Astrocyte of the spinal cord (primary cell): ENCODE measurements around the gene DCST2.
A peak's percentile ranks its signal among the peaks of the same experiment; 100 is the strongest.

Source experiments
- DNase-seq: peaks from one replicate; pipeline ENCODE4 v3.0.0; 2011; ENCODE audit warnings: low read depth, low spot score
- H3K4me3 ChIP-seq: 2 replicates; pipeline ENCODE4 v1.5.1; 2011; ENCODE audit warnings: low read depth, mild to moderate bottlenecking, low read length, moderate library complexity
- in situ Hi-C: cut with HindIII; loops from 2 replicates; pipeline ENCODE4 v1.10.0; 2017; ENCODE audit warnings: low sequenced_read_pairs
- TF ChIP-seq, protein P1 (sequence below): IDR thresholded peaks from 2 replicates; pipeline ENCODE4 v1.5.1; 2012; ENCODE audit warnings: low read depth, mild to moderate bottlenecking, low read length, inconsistent platforms

Gene DCST2

DNA sequence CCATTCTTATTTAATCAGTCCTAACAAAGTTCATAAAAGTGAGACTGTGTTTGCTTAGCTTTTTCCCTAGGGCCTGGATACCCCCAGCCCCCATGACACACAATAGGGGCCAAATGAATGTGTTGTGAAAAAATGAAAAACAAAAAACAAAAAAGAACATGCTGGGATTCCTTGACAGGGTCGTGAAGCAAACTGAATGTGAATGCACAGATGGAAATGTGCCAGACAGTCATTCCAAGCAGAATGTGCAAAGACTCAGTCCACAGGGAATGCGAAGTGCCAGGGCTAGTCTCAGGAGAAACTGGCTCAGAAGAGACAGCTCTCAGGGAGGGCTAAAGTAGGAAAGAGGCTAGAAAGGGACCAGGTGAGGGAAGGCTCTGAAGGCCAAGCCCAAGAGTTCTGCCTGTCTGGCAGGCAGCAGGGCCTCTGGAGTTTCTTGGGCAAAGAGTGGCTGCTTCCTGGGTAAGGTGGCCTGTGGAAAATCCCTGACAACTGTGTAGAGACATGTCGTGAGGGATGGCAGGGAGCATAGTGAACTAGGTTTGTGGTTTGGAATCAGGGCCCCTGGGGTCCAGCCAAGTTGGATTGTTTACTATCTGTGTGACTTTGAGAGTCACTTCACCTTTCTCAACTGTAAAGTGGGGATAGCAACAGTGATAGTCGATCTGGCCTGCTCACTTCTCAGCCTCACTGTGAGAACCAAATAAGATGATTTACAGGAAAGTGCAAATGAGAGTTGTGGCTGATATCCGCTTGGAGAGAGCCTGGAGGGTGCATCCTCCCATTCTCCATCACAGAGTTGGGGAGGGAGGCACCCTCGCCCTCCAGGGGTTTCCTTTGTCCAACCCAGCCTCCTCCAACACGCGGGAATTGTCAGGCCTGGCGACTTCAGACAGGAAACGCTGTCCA is 16.3 kb upstream of the DCST2 start:
- in situ Hi-C loops: no loop called here
- DNase-seq: peak; percentile 27
- H3K4me3 ChIP-seq: peak overlapping the region; percentile 67
- TF ChIP-seq, protein P1, sequence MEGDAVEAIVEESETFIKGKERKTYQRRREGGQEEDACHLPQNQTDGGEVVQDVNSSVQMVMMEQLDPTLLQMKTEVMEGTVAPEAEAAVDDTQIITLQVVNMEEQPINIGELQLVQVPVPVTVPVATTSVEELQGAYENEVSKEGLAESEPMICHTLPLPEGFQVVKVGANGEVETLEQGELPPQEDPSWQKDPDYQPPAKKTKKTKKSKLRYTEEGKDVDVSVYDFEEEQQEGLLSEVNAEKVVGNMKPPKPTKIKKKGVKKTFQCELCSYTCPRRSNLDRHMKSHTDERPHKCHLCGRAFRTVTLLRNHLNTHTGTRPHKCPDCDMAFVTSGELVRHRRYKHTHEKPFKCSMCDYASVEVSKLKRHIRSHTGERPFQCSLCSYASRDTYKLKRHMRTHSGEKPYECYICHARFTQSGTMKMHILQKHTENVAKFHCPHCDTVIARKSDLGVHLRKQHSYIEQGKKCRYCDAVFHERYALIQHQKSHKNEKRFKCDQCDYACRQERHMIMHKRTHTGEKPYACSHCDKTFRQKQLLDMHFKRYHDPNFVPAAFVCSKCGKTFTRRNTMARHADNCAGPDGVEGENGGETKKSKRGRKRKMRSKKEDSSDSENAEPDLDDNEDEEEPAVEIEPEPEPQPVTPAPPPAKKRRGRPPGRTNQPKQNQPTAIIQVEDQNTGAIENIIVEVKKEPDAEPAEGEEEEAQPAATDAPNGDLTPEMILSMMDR: no peak

DNA sequence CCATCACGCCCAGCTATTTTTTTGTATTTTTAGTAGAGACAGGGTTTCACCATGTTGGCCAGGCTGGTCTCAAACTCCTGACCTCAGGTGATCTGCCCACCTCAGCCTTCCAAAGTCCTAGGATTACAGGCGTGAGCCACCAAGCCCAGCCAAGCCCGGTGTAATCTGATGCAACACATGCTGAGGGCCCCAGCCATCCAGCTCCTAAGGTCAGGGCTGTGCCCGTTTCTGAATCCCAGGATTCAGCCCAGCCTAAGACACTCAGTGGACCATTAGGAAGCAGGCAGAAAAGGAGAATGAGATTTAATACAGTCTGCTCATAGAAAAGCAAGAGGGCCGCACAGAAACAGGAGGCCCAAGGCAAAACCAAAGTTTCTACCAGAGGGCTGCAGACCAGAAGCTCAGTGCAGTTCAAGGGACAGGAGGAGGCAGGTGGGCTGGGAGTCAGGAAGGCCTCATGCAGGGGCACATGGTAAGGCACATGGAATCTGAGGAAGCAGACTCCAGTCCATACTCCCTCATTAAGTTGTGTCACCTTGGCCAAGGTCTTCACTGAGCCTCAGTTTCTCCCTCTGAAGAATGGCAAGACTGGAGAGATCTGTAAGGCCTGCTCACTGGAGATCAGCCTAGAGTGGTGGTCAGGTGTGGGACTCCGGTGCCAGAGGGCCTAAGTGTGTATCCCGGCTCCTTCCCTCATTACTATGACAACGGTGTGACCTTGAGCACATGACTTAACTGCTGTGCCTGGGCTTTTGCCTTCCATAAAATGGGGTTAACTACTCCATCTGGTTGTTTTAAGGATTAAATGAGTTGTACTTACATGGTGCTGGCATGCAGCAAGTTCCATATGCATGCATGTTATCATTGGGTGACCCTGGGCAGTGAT is 15.1 kb upstream of the DCST2 start:
- in situ Hi-C loops: no loop called here
- H3K4me3 ChIP-seq: no peak overlapping the region
- TF ChIP-seq, protein P1: no peak
- DNase-seq: no peak

DNA sequence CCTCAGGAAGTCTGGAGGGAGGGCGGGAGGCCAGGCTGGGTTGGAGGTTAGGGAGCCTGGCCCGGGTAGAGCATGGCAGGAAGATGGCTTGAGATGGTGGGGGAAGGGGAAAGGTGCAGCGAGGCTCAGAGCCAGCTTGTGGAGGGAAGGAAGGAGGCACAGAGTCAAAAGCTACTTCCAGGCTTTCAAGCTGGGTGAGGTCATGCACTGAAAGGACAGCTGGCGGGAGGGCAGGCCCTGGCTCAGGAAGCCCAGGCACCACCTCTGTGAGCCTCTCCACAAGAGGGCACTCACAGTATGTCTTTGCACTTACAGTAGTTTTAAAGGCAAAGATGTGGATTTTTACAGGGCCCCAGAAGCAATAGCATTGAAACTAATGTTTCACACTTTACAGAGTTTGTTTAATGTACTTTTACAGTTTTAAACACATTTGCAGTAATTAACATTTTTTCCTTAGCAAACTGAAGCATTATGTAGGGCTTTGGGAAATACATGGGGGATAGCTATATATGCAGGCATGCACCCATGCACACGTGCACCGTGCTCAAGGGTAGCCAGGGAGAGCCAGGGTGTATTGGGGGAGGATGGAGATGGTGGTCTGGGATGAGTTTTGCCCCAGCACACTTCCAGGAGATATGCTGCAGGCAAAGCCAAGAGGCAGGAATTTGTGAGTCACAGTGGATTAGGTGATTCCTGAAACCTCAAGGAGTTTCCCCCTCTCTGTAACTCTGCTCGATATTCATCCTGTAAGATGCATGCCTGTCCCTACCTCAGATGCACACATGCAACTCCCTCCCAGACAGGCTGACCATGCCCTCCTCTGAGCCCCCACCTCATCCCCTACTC is 11.5 kb upstream of the DCST2 start:
- in situ Hi-C loops: no loop called here
- no peak overlapping the region for H3K4me3 ChIP-seq
- peak; percentile 66 for DNase-seq
- TF ChIP-seq, protein P1: peak; percentile 81

DNA sequence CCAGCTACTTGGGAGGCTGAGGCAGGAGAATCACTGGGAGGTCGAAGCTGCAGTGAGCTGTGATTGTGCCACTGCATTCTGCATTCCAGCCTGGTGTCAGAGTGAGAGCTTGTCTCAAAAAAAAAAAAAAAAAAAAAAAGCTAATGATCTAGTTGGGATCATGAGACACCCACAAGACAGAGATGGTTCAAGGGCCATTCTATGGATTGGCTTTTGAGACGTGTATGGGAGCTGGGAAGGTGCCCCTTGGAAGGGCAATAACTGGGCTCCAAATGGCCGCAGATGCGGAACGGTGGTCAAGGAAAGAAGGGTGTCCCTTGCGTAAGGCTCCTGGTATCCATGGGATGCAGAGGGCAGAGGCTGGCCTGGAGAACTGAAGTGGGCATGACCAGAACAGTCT is 10.8 kb upstream of the DCST2 start:
- no peak for DNase-seq
- TF ChIP-seq, protein P1: no peak

DNA sequence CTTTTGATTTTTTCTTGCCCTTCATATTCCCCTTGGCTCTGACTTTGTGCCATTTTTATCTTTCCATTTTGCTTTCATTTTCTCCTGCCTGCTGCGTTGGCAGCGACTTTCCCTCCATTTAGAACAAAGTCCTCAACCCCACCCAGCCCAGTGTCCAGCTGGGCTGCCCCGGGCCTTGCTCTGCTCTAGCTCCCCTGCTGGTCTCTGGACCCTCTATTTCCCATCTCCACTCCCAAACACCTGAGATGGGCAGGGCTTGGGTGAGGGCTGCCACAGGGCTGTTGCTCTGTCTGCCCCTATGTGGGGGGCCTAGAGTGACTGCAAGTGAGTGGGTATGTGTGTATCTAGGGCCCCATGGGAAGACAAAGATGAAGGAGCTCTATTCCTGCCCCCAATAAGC is 10.2 kb upstream of the DCST2 start:
- H3K4me3 ChIP-seq: no peak overlapping the region
- TF ChIP-seq, protein P1: no peak
- in situ Hi-C loops: no loop called here
- no peak for DNase-seq

More for the DNA sequence above, 10.8 kb upstream of the DCST2 start:
- H3K4me3 ChIP-seq: no peak overlapping the region
- in situ Hi-C loops: no loop called here

DNA sequence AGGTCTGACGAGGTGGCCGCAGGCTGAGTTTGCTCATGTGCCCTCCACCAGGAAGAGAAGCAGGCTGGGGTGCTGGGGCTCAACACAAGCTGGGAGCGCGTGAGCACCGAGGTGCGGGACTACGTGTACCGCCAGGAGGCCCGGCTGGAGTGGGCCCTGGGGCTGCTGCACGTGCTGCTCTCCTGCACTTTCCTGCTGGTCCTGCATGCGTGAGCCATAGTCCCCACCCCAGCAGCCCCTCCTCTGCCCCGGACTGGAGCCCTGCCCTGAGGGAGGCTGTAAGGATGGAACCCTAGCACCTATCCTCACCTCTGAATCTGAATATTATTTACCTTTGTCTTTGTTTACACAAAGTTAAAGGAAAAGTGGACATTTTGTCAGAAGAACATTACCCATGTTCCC is 9.7 kb upstream of the DCST2 start:
- TF ChIP-seq, protein P1: no peak
- H3K4me3 ChIP-seq: no peak overlapping the region
- no peak for DNase-seq
- in situ Hi-C loops: no loop called here
